Loucy (cell line): Measurements from ENCODE around the gene SP6.

Experiments used
- H2AFZ ChIP-seq: fragments of 200-600 bp; sonication (generic); 2 replicates; pipeline ENCODE4 v1.6.0; 2016; ENCODE audit warnings: antibody characterized with exemption, mild to moderate bottlenecking, low read length, moderate library complexity
- H3F3A ChIP-seq: fragments of 200-600 bp; 2 replicates; pipeline ENCODE4 v1.6.0; 2016; ENCODE audit warnings: antibody characterized with exemption, low read depth, mild to moderate bottlenecking
- H3K27me3 ChIP-seq: fragments of 200-600 bp; sonication (generic); 2 replicates; pipeline ENCODE4 v1.6.1; 2014; ENCODE audit warnings: low read length, mild to moderate bottlenecking; ENCODE audit not compliant: insufficient read depth, poor library complexity, severe bottlenecking
- H3K36me3 ChIP-seq: fragments of 200-600 bp; sonication (generic); 2 replicates; pipeline ENCODE4 v1.6.1; 2016; ENCODE audit warnings: low read length; ENCODE audit not compliant: insufficient read depth
- H3K4me1 ChIP-seq: fragments of 200-600 bp; sonication (generic); 2 replicates; pipeline ENCODE4 v1.5.1; 2014; ENCODE audit warnings: low read length, mild to moderate bottlenecking; ENCODE audit not compliant: insufficient read depth, poor library complexity, severe bottlenecking
- H3K4me2 ChIP-seq: fragments of 200-600 bp; sonication (generic); 2 replicates; pipeline ENCODE4 v1.6.0; 2014; ENCODE audit warnings: antibody characterized with exemption, low read length, low read depth, mild to moderate bottlenecking; ENCODE audit not compliant: poor library complexity, severe bottlenecking
- H3K4me3 ChIP-seq: fragments of 200-600 bp; sonication (generic); 2 replicates; pipeline ENCODE4 v1.5.1; 2014; ENCODE audit warnings: low read length, mild to moderate bottlenecking, mixed read lengths; ENCODE audit not compliant: poor library complexity, severe bottlenecking
- H3K79me2 ChIP-seq: fragments of 200-600 bp; sonication (generic); 2 replicates; pipeline ENCODE4 v1.6.1; 2014; ENCODE audit warnings: low read length; ENCODE audit not compliant: insufficient read depth
- H3K9ac ChIP-seq: fragments of 200-600 bp; sonication (generic); 2 replicates; pipeline ENCODE4 v1.6.0; 2014; ENCODE audit warnings: mild to moderate bottlenecking, low read depth, low read length, moderate library complexity; ENCODE audit not compliant: poor library complexity, severe bottlenecking
- H3K9me2 ChIP-seq: fragments of 200-600 bp; sonication (generic); replicated peaks from 2 replicates; pipeline ENCODE4 v1.6.1; 2016; ENCODE audit warnings: low read depth, low read length, mixed read lengths
- H3K9me3 ChIP-seq: fragments of 200-600 bp; sonication (generic); 2 replicates; pipeline ENCODE4 v1.6.1; 2014; ENCODE audit warnings: mild to moderate bottlenecking, antibody characterized with exemption, low read length, low read depth; ENCODE audit not compliant: insufficient read depth
- H4K20me1 ChIP-seq: fragments of 200-600 bp; sonication (generic); 2 replicates; pipeline ENCODE4 v1.6.0; 2014; ENCODE audit warnings: antibody characterized with exemption, low read length, mild to moderate bottlenecking; ENCODE audit not compliant: insufficient read depth, poor library complexity, severe bottlenecking
- EZH2phosphoT487 ChIP-seq: fragments of 200-600 bp; IDR thresholded peaks from 2 replicates; pipeline ENCODE4 v1.6.1; 2018; ENCODE audit warnings: antibody characterized with exemption, mild to moderate bottlenecking, moderate library complexity, borderline replicate concordance
- TF ChIP-seq, protein P1 (sequence below): fragments of 200-600 bp; sonication (generic); conservative IDR thresholded peaks from 2 replicates; pipeline ENCODE4 v1.5.1; 2014; ENCODE audit warnings: mild to moderate bottlenecking, antibody characterized with exemption, low read length

The SP6 gene

DNA sequence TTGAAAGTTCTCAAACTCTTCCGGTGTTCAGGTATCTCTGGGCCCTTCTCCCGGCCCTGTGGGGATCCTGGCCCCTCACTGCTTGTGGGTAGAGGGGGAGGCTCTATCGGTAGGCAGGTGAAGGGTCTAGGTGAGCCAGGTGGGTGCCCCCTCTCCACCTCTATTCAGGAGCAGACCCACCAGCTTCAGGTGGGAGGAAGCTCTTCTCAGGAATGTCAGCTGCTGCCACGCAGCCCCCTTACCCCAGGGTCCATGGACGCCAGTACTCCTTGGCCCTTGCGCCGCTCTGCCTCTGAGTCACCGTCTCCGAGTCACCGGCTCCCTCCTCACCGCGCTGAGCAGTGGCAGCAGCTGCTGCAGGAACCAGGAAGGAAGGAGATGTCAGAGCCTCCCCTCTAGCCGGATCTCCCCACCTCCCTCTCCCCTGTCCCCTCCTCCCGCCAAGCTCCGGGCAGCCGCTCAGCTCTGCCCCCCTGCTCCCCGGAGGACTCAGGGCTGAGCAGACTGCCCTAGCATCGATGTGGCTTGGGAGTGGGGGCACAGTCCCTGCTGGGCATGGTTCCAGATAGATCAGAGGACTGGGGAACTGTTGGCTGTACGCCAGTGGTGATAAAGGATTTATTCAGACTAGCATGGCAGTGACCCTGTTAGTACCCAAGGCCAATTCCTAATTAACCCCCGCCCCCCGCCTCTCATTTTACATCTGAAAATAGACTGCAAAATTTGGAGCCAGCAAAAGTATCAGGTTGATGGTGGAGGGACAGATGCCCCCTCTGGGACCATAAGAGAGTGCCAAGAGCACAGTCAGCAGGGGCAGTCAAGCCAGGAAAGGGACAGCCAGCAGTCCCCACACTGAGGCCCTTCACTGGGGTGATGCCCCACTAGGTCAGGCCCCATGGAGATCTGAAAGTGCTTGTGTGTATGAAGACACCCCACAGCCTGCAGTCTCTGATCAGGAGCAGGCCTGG lies 29.3 kb downstream of the SP6 start, which contains the start of gene OSBPL7:
Gene OSBPL7 (minus strand): TSS at position 371 of the 968 bp plus-strand sequence. CDS start 1,516 bp downstream, outside the sequence.
- H3K36me3 ChIP-seq = peaks cover 25% of the 10 kb centered on the region; the same call in 1 of the 2 replicates
- H3K27me3 ChIP-seq = no peaks in the 10 kb centered on the region
- H3K9me2 ChIP-seq = no peaks in the 10 kb centered on the region
- no peak for TF ChIP-seq EZH2phosphoT487
- TF ChIP-seq, protein P1, sequence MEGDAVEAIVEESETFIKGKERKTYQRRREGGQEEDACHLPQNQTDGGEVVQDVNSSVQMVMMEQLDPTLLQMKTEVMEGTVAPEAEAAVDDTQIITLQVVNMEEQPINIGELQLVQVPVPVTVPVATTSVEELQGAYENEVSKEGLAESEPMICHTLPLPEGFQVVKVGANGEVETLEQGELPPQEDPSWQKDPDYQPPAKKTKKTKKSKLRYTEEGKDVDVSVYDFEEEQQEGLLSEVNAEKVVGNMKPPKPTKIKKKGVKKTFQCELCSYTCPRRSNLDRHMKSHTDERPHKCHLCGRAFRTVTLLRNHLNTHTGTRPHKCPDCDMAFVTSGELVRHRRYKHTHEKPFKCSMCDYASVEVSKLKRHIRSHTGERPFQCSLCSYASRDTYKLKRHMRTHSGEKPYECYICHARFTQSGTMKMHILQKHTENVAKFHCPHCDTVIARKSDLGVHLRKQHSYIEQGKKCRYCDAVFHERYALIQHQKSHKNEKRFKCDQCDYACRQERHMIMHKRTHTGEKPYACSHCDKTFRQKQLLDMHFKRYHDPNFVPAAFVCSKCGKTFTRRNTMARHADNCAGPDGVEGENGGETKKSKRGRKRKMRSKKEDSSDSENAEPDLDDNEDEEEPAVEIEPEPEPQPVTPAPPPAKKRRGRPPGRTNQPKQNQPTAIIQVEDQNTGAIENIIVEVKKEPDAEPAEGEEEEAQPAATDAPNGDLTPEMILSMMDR = peak; percentile 74
- no peaks in the 10 kb centered on the region for H3K9me3 ChIP-seq
- peaks cover 5% of the 10 kb centered on the region for H4K20me1 ChIP-seq
- H3K79me2 ChIP-seq = peaks cover 12% of the 10 kb centered on the region; the same call in 1 of the 2 replicates
- peak within 1 kb of the TSS; percentile 95 for H3K4me2 ChIP-seq
- peaks cover 16% of the 10 kb centered on the region for H3K4me1 ChIP-seq
- H3K9ac ChIP-seq = peak within 1 kb of the TSS; percentile 78
- H3K4me3 ChIP-seq = peak within 1 kb of the TSS; percentile 81
- no peaks in the 10 kb centered on the region for H3F3A ChIP-seq
- H2AFZ ChIP-seq = peak within 1 kb of the TSS; percentile 83

GRCh38 chr17:47821031-47821423 lies 29.9 kb downstream of the SP6 start:
- Histone ChIP-seq H3K9ac (peak overlapping the region; percentile 78), H3K79me2 (peaks cover 12% of the 10 kb centered on the region; the same call in 1 of the 2 replicates), H2AFZ (no peak overlapping the region), H3K4me3 (peak overlapping the region; percentile 81), H3K9me2 (no peaks in the 10 kb centered on the region), H3K9me3 (no peaks in the 10 kb centered on the region), H3F3A (no peaks in the 10 kb centered on the region), H4K20me1 (peaks cover 5% of the 10 kb centered on the region), H3K36me3 (peaks cover 19% of the 10 kb centered on the region; the same call in 1 of the 2 replicates), H3K27me3 (no peaks in the 10 kb centered on the region), H3K4me2 (peak overlapping the region; percentile 95), H3K4me1 (peaks cover 16% of the 10 kb centered on the region)
- no peak for TF ChIP-seq EZH2phosphoT487
- TF ChIP-seq, protein P1 = no peak

GRCh38 chr17:47820033-47820789 lies 30.8 kb downstream of the SP6 start:
- Histone ChIP-seq H3F3A (no peaks in the 10 kb centered on the region), H3K36me3 (peaks cover 18% of the 10 kb centered on the region; the same call in 1 of the 2 replicates), H3K9ac (peak overlapping the region; percentile 78), H3K9me3 (no peaks in the 10 kb centered on the region), H3K9me2 (no peaks in the 10 kb centered on the region), H3K4me1 (peaks cover 16% of the 10 kb centered on the region), H3K4me2 (peak overlapping the region; percentile 95), H2AFZ (no peak overlapping the region), H4K20me1 (peaks cover 5% of the 10 kb centered on the region), H3K79me2 (peaks cover 12% of the 10 kb centered on the region; the same call in 1 of the 2 replicates), H3K4me3 (peak overlapping the region; percentile 81), H3K27me3 (no peaks in the 10 kb centered on the region)
- TF ChIP-seq, protein P1 = no peak
- TF ChIP-seq EZH2phosphoT487 = no peak
